ENCODE data around the gene EEF2K.
"Not testable (repeated sequence)": the region's sequence is repeated elsewhere in the genome, so short reads cannot be mapped to it uniquely, and the experiment has no call there.

Gene EEF2K

GRCh38 chr16:22206013-22206841 is at the start of gene EEF2K:
Gene EEF2K, plus strand, starts transcription at chr16:22206278. Its CDS starts 19,452 bp downstream, at chr16:22225730.
- DNase-seq (ENCODE audit: low spot score) = peak; percentile 94

GRCh38 chr16:22161401-22161800 is 44.7 kb upstream of the EEF2K start:
- no peak for DNase-seq (ENCODE audit: low spot score)

DNA sequence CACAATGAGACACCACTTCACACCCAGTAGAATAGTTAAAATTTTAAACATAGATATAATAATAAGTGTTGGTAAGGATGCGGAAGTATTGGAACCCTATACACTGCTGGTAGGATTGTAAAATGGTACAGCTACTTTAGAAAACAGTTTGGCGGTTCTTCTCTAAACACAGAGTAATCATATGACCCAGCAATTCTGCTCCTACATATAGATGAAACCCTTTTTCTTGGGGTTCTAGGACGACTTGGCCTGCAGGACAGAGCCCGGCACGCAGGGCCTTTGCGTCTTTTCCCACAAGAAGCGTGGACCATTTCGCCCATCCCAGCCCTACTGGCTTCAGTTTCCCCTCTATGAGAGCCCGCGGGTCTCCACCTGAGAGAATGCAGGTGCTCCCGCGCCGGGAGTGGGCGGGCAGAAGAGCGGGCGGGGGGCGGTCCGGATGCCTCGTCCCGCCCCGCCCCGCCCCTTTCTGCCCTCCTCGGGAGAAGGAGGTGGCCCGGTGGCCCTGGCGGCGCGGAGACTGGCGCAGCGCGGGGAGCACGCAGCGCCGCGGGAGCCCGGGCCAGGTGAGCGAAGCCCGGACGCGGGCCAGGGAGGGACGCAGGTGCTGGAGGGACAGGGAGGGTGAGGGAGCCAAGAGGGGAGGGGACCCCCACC is 44.0 kb upstream of the EEF2K start, which contains the start of gene SDR42E2:
TSS of gene SDR42E2 (plus strand) at position 508 of the 657 bp plus-strand sequence. CDS start 3,077 bp downstream, outside the sequence.
- DNase-seq (ENCODE audit: low spot score) = no peak

DNA sequence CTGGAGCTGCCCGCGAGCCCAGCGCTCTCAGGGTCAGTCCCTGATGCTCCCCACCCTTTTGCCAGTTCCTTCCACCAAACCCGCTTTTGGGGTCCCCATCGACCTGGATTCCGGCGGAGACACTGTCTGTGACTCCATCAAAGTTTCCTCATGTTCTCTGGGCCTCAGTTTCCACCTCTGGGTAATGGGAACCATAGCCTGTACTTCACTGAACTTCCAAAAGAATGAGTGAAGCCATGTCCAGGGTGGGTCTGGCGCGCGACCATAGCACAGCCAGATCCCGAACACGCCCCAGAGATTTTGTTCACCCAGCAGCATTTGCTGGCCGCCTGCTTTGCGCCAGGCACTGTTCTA is 43.4 kb upstream of the EEF2K start:
- no peak for DNase-seq (ENCODE audit: low spot score)

DNA sequence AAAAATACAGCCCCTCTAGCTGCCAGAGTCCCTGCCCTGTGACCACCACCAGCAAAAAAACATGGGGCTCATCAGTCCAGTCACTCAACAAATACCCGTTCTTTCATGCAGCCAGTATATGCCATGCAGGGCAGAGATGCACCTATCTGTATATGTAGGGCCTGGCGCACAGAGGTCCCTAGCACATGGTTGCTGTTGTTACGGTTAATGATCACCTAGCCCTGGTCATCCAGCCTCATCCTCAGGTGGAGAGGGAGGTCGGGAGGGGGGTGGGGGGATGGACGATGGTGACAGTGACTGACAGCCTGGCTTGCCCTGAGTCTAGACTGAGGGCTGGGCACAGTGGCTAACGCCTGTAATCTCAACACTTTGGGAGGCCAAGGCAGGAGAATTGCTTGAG is 42.3 kb upstream of the EEF2K start:
- DNase-seq (ENCODE audit: low spot score) = no peak

- DNase-seq (ENCODE audit: low spot score) = no peak
Measured at GRCh38 chr16:22164482-22164881, 41.6 kb upstream of the EEF2K start.

DNA sequence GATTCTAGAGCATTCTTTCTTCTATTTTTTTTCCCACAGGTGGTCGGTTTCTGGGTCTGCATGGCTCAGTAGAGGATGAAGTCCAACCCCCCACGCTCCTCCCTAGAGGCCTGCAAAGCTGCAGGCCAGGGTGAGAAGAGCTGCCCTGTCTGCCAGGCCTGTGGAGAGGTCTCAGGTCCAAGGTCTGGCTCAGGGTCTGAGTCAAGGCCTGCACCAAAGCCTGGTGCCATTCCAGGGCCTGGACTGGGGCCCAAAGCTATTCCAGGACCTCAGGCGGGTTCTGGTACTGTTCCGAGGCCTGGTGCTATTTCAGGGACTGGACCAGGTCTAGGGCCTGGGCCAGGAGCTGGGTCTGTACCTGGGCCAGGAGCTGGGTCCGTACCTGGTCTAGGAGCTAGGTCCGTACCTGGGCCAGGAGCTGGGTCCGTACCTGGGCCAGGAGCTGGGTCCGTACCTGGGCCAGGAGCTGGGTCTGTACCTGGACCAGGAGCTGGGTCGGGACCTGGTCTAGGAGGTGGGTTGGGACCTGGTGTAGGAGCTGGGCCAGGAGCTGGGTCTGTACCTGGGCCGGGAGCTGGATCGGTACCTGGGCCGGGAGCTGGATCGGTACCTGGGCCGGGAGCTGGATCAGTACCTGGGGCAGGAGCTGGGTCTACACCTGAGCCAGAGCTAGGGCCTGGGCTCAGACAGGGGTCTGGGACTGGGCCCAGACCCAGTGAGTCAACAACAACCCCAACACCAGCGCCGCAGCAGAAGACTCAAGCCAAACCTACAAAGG is 40.4 kb upstream of the EEF2K start:
- no peak for DNase-seq (ENCODE audit: low spot score)

DNA sequence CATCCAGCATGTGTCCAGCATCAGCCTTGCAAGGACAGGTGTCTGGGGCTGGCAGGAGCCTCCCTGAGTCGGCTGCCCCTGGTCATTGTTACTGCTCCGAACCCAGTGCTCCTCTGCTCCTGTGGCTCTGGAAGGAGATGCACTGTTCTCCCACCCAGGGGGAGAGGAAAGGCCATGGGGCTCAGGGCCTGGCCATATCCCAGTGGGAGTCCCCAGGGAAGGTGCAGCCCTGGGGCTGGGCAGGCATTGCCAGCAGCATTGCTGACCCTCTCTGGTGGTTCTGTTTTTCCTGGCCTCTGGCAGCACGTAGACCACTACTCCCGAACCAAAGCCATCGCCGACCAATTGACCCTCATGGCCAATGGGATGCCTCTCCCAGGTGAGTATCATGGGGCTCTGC is 34.1 kb upstream of the EEF2K start:
- DNase-seq (ENCODE audit: low spot score) = no peak

DNA sequence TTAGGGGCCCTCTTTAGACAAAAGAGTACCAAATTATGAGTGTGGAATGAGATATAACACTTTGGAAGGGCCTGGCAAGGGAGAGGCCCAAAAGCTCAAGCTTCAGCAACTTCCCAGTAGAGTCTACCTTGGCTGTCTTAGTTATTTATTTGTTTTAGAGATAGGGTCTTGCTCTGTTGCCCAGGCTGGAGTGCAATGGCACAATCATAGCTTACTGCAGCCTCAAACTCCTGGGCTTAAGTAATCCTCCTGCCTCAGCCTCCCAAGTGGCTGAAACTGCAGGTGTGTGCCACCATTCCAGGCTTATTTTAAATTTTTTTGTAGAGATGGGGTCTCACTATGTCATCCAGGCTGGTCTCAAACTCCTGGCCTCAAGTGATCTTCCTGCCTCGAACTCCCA is 33.4 kb upstream of the EEF2K start:
- not testable (repeated sequence) for DNase-seq (ENCODE audit: low spot score)

DNA sequence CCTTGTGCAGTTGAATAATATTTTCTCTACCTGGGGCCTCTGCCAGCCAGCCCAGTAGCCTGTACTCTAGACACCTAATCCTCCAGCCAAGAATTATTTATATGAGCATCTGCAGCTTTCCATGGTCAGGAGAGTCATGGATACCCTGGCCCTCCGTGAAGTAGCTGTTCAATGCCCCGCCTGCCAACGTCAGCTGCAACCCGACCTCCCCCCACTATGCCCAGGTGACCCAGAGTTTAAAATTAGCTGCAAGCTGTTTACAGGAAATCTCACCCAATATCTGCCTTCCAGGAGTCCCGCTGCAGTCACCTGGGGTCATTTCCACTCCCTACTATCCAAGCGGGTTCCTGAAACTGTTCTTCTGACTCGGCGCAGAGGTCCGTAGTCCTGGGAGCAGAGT is 31.4 kb upstream of the EEF2K start:
- no peak for DNase-seq (ENCODE audit: low spot score)

DNA sequence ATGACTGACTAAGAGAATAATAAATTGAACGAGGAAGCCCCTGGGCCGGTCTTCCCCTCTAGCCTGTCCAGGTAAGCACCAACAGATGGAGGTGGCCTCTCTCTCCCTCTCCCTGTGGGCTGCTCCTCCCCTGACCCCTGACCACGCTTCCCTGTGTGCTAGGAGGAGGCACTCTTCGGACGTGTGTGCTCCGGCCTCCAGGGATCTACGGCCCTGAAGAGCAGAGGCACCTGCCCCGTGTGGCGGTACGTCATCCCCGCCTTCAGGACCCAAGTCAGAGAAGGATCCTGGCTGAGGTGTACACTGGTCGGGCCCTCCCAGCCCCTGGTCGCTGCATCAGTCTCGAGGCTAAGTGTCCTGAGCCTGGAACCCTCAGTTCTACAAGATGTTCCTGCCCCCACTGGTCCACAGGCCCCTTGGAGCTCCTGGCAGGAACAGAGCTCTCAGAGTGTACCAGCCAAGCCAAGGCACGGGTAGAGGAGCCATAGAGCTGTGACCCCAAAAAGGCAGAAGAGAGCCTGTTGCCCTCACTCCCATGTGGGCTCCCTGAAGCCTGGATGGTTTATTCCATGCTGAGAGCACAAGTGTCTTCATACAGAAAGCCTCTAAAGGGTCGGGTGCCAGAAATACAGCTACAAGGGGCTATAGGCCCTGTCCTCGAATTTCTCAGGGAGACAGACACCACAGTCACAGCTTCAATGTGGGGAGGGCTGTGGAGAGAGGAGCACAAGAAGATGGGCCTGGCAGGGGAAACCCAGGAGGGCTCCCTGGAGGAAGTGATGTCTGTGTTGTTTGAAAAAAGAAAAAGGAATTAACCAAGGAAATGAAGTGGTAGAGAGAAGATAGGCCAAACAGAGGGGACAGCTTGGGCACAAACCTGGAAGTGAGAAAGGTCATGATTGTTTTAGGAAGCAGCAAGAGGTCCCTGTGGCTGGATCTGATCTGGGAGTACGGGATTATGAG is 27.8 kb upstream of the EEF2K start:
- DNase-seq (ENCODE audit: low spot score) = no peak

DNA sequence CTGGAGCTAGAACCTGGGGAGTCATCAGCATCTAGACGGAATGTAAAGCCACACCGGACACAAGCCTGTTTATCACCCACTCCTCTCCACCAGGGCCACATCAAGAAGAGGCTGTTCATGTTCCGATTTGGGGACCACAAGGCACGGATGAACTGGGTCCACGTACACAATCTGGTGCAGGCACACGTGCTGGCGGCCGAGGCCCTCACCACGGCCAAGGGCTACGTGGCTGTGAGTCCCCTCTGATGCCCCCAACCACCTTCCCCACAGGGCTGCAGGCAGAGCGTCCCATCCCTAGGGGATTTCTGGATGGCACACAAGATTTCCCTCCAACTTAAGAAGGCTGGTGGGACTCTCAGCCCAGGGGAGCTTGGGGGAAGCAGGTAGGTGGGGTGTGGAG is 24.7 kb upstream of the EEF2K start:
- no peak for DNase-seq (ENCODE audit: low spot score)

DNA sequence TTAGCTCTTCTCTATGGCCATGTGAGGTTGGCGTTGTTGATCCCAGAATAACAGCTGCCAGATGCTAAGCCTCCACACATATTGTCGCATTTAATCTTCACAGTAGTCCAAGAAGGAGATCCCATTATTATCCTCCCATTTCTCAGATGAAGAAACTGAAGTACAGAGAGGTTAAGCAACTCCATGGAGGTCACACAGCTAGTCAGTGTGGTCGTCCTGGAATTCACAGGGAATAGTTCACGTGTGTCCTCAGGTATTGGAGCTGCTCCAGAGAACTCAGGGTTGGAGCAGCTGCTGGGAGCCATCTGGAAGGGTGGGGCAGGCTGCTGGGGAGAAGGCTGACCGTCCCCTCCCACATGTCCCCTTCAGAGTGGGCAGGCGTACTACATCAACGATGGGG is 24.2 kb upstream of the EEF2K start:
- DNase-seq (ENCODE audit: low spot score) = no peak

- DNase-seq (ENCODE audit: low spot score) = no peak
Measured at GRCh38 chr16:22183335-22183734, 22.7 kb upstream of the EEF2K start.

- DNase-seq (ENCODE audit: low spot score) = no peak
Measured at GRCh38 chr16:22183901-22184614, 22.0 kb upstream of the EEF2K start.

GRCh38 chr16:22184615-22184968 is 21.5 kb upstream of the EEF2K start:
- DNase-seq (ENCODE audit: low spot score) = no peak

GRCh38 chr16:22186517-22186916 is 19.6 kb upstream of the EEF2K start:
- DNase-seq (ENCODE audit: low spot score) = no peak

DNA sequence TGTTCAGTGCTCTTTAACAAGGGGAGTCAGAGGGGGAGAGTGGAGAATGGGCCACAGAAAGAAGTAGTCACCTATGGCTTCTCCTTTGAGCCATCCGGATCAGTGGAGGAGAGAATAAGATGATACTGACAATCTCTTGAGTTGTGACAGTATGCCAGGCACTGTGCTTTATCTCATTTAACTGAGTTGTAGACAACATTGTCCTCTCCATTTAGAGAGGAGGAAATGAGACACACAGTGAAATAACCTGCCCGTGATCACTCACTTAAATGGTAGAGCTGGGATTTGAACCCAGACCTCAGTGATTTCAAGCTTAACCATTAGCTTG is 17.8 kb upstream of the EEF2K start:
- no peak for DNase-seq (ENCODE audit: low spot score)

GRCh38 chr16:22188595-22189442 is 17.3 kb upstream of the EEF2K start:
- DNase-seq (ENCODE audit: low spot score) = no peak

DNA sequence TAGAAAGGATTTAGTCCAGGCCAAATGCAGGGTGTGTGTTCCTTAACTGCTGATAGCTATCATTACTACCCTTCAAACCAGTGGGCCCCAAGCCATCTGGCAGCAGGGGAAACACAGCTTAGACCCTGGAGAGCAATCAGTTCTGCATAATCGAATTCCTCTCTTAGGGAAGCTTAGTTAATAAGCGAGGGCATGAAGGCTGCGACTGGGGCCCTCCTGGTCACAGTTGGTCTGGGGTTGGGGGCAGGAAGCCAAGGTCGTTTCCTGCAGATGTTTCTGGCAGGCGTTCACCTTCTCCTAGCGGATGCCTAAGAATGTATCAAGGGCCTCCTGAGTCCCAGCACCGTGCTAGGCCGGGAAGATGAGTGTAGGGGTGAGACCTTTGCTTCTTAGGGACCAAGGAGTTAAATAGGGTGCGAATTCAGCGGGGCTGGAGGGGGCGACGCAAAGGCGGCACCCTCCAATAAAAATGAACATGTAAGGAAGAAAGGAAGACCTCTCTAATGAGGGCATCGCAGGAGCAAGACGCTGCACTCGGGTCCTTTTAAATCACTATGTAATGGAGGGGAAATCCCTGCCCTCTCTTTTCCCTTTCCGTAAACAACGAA is 16.5 kb upstream of the EEF2K start:
- DNase-seq (ENCODE audit: low spot score) = peak; percentile 73
